ENCODE data around the gene MCM5.

- TF ChIP-seq CTCF (IDR thresholded peaks at IDR 0.05) = no peak
- no peak for TF ChIP-seq POLR2AphosphoS5 (IDR thresholded peaks at IDR 0.05)
- TF ChIP-seq POLR2A (IDR thresholded peaks at IDR 0.05) = no peak
Observed at GRCh38 chr22:35422936-35423335, 23.0 kb downstream of the MCM5 start.
